A549 (cell line): Measurements from ENCODE around the gene FLACC1.

ENCODE experiments used
- CTCF ChIP-seq: fragments of >200 bp; sonication (Bioruptor Twin); formaldehyde crosslinking; IDR thresholded peaks from 3 replicates; pipeline ENCODE4 v1.5.1; 2016
- NR3C1 ChIP-seq: fragments of >200 bp; sonication (Bioruptor Twin); formaldehyde crosslinking; IDR thresholded peaks from 3 replicates; pipeline ENCODE4 v1.6.1; 2017
- POLR2A ChIP-seq: IDR thresholded peaks from 2 replicates; pipeline ENCODE4 v1.6.1; 2012; ENCODE audit warnings: mild to moderate bottlenecking, low read length

GRCh38 chr2:201402651-201403562, 45.8 kb upstream of the FLACC1 start:
- TF ChIP-seq POLR2A (no peak), CTCF (no peak), NR3C1 (no peak)
